MM.1S (cell line): ENCODE results near the gene MAP3K4.

Experiments
- DNase-seq: peaks from one replicate; pipeline ENCODE4 v3.0.0-alpha.2; 2015
- H2AFZ ChIP-seq: fragments of 300-600 bp; sonication (generic); 2 replicates; pipeline ENCODE4 v1.6.0; 2016; ENCODE audit warnings: antibody characterized with exemption, low read length
- H3F3A ChIP-seq: fragments of 300-600 bp; sonication (generic); 2 replicates; pipeline ENCODE4 v1.6.1; 2016; ENCODE audit warnings: mild to moderate bottlenecking, antibody characterized with exemption, low read length, moderate library complexity, mixed read lengths; ENCODE audit not compliant: insufficient read depth
- H3K27ac ChIP-seq: fragments of 300-600 bp; sonication (generic); 2 replicates; pipeline ENCODE4 v1.5.1; 2016; ENCODE audit warnings: mild to moderate bottlenecking, low read length
- H3K27me3 ChIP-seq: fragments of 300-600 bp; sonication (generic); replicated peaks from 2 replicates; pipeline ENCODE4 v1.6.0; 2016; ENCODE audit warnings: low read length; ENCODE audit not compliant: insufficient read depth
- H3K36me3 ChIP-seq: fragments of 300-600 bp; sonication (generic); replicated peaks from 2 replicates; pipeline ENCODE4 v1.6.1; 2016; ENCODE audit warnings: mild to moderate bottlenecking, low read length, mixed read lengths; ENCODE audit not compliant: insufficient read depth
- H3K4me1 ChIP-seq: fragments of 300-600 bp; sonication (generic); 2 replicates; pipeline ENCODE4 v1.6.1; 2016; ENCODE audit warnings: low read length, mixed read lengths
- H3K4me2 ChIP-seq: fragments of 300-600 bp; sonication (generic); 2 replicates; pipeline ENCODE4 v1.6.0; 2016; ENCODE audit warnings: low read depth, low read length
- H3K4me3 ChIP-seq: fragments of 300-600 bp; sonication (generic); 2 replicates; pipeline ENCODE4 v1.5.1; 2016; ENCODE audit warnings: low read length, mixed read lengths
- H3K79me2 ChIP-seq: fragments of 300-600 bp; sonication (generic); 2 replicates; pipeline ENCODE4 v1.6.1; 2016; ENCODE audit warnings: mixed run types, low read length, mixed read lengths
- H3K9ac ChIP-seq: fragments of 300-600 bp; sonication (generic); 2 replicates; pipeline ENCODE4 v1.6.1; 2016; ENCODE audit warnings: low read length, mixed read lengths
- H3K9me2 ChIP-seq: fragments of 300-600 bp; sonication (generic); replicated peaks from 2 replicates; pipeline ENCODE4 v1.6.1; 2016; ENCODE audit warnings: mild to moderate bottlenecking, low read length, mixed read lengths; ENCODE audit not compliant: insufficient read depth
- H3K9me3 ChIP-seq: fragments of 300-600 bp; sonication (generic); replicated peaks from 2 replicates; pipeline ENCODE4 v1.6.1; 2016; ENCODE audit warnings: mild to moderate bottlenecking, low read length, mixed read lengths; ENCODE audit not compliant: insufficient read depth
- H4K20me1 ChIP-seq: fragments of 300-600 bp; sonication (generic); 2 replicates; pipeline ENCODE4 v1.6.1; 2016; ENCODE audit warnings: mild to moderate bottlenecking, low read length, moderate library complexity, mixed read lengths; ENCODE audit not compliant: insufficient read depth
- EZH2 ChIP-seq: fragments of 300-600 bp; sonication (generic); optimal IDR thresholded peaks from 2 replicates; pipeline ENCODE3; 2017; ENCODE audit warnings: low read depth, mild to moderate bottlenecking, antibody characterized with exemption, low read length, mixed read lengths
- EZH2phosphoT487 ChIP-seq: fragments of 300-600 bp; sonication (generic); IDR thresholded peaks from 2 replicates; pipeline ENCODE4 v1.6.1; 2018; ENCODE audit warnings: antibody characterized with exemption, low read length
- TF ChIP-seq, protein P1 (sequence below): fragments of 300-600 bp; sonication (generic); IDR thresholded peaks from 2 replicates; pipeline ENCODE4 v1.5.1; 2016; ENCODE audit warnings: antibody characterized with exemption, low read length, mixed read lengths

Gene MAP3K4

DNA sequence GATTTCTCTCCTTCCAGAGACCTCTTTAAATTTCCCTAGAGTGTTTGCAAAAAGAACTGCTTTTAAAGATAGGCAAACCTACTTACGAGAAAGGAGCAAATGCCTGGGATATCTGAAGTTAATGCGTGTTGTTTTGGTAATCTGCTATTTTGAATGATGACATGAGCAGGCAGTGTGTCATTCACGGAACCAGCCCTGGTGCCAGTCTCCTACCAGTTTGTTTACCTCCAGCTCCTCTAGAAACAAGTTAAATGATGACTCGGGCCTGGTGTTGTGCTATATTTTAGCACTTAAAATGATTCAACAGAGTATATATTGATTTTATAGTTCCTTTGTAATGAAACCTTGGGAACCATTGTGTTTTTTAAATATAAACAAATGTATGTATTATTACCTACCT lies 41.1 kb upstream of the MAP3K4 start:
- no peaks in the 10 kb centered on the region for H3K9me3 ChIP-seq
- H3K9ac ChIP-seq, result no peak overlapping the region
- no peaks in the 10 kb centered on the region for H3K4me1 ChIP-seq
- no peaks in the 10 kb centered on the region for H3F3A ChIP-seq
- no peaks in the 10 kb centered on the region for H4K20me1 ChIP-seq
- H3K27me3 ChIP-seq, result no peaks in the 10 kb centered on the region
- TF ChIP-seq, protein P1, sequence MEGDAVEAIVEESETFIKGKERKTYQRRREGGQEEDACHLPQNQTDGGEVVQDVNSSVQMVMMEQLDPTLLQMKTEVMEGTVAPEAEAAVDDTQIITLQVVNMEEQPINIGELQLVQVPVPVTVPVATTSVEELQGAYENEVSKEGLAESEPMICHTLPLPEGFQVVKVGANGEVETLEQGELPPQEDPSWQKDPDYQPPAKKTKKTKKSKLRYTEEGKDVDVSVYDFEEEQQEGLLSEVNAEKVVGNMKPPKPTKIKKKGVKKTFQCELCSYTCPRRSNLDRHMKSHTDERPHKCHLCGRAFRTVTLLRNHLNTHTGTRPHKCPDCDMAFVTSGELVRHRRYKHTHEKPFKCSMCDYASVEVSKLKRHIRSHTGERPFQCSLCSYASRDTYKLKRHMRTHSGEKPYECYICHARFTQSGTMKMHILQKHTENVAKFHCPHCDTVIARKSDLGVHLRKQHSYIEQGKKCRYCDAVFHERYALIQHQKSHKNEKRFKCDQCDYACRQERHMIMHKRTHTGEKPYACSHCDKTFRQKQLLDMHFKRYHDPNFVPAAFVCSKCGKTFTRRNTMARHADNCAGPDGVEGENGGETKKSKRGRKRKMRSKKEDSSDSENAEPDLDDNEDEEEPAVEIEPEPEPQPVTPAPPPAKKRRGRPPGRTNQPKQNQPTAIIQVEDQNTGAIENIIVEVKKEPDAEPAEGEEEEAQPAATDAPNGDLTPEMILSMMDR, result no peak
- TF ChIP-seq EZH2 (no peak), EZH2phosphoT487 (no peak)
- no peaks in the 10 kb centered on the region for H3K9me2 ChIP-seq
- no peak overlapping the region for H3K4me3 ChIP-seq
- no peaks in the 10 kb centered on the region for H3K79me2 ChIP-seq
- no peak overlapping the region for H2AFZ ChIP-seq
- H3K36me3 ChIP-seq, result no peaks in the 10 kb centered on the region
- H3K4me2 ChIP-seq, result no peak overlapping the region
- H3K27ac ChIP-seq, result no peak overlapping the region
- DNase-seq, result no peak

DNA sequence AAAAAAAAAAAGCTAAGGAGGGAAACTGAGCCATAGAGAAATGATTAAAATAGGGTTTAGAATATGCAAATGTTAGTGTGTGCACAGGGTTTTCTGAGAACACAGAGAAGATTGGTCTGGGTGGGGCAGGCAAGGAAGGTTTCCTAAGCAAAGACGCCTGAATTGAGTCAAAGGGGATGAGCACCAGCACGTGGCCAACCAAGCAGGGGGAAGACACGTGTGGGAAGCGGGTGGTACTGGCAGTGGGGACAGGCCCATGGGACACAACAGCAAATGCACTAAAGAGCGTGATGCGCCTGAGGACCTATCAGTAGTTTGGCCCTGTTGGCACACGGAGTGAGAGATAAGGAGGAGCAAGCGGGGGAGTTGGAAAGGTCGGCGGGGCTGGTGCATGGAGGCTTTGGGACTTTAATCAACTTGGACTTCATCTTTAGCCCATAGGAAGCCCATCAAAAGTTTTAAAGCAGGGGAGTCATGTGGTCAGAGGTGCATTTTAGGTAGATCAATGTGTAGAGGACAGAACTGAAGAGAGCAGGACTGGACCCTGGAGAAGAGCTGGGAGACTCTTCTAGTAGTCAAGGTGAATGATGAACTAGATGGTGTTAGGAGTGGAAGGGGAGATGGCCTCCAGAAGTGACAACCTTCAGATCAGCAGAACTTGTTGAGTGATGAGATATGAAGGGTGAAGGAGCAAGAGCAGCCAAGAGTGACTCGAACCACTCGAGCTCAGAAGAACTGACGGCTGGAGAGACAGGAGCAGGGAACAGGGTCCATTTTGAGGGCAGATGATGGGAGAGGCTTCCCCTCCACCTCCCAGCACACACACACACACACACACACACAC lies 40.2 kb upstream of the MAP3K4 start:
- no peaks in the 10 kb centered on the region for H3K79me2 ChIP-seq
- H3K4me2 ChIP-seq, result no peak overlapping the region
- H3F3A ChIP-seq, result no peaks in the 10 kb centered on the region
- no peaks in the 10 kb centered on the region for H3K9me3 ChIP-seq
- no peaks in the 10 kb centered on the region for H3K9me2 ChIP-seq
- no peaks in the 10 kb centered on the region for H4K20me1 ChIP-seq
- H3K4me1 ChIP-seq, result no peaks in the 10 kb centered on the region
- no peak overlapping the region for H3K27ac ChIP-seq
- H3K36me3 ChIP-seq, result no peaks in the 10 kb centered on the region
- no peak overlapping the region for H3K4me3 ChIP-seq
- DNase-seq, result no peak
- no peaks in the 10 kb centered on the region for H3K27me3 ChIP-seq
- TF ChIP-seq, protein P1, result no peak
- TF ChIP-seq EZH2phosphoT487 (no peak), EZH2 (no peak)
- no peak overlapping the region for H2AFZ ChIP-seq
- H3K9ac ChIP-seq, result no peak overlapping the region

DNA sequence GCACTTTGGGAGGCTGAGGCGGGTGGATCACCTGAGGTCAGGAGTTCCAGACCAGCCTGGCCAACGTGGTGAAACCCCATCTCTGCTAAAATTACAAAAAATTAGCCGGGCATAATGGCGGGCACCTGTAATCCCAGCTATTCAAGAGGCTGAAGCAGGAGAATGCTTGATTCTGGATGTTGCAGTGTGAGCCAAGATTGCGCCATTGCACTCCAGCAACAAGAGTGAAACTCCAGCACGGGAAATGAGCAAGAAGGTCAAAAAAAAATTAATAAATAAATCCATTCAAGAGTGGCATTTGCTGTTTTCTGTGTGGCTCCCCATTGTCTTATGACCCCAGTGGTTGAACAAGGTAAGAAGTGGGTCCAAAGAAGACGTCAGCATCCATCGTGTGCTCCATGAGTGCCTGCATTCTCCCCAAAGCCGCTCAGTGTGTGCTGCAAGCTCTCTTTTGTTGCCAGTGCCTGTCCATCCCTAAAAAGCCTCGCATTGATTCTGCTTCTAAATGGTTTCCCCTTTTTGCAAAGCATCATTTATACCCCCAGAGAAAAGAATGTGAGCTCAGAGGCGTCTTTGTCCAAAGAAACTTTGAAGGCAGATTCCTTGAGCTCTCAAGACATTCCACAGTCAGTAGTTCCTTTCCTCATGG lies 38.8 kb upstream of the MAP3K4 start:
- Histone ChIP-seq H4K20me1 (no peaks in the 10 kb centered on the region), H3K4me2 (no peak overlapping the region), H3F3A (no peaks in the 10 kb centered on the region), H3K27me3 (no peaks in the 10 kb centered on the region), H3K4me1 (no peaks in the 10 kb centered on the region), H3K9ac (no peak overlapping the region), H3K27ac (no peak overlapping the region), H3K9me2 (no peaks in the 10 kb centered on the region), H3K4me3 (no peak overlapping the region), H2AFZ (no peak overlapping the region), H3K9me3 (no peaks in the 10 kb centered on the region), H3K79me2 (no peaks in the 10 kb centered on the region), H3K36me3 (no peaks in the 10 kb centered on the region)
- no peak for TF ChIP-seq EZH2
- TF ChIP-seq EZH2phosphoT487, result no peak
- TF ChIP-seq, protein P1, result no peak
- DNase-seq, result no peak
